Kidney epithelial cell (primary cell): ENCODE results near the gene UBE2D3. TPM values are rescaled to one million over a fixed set of nuclear protein-coding genes. Genes with fewer than 3 reads are reported as not detected.

ENCODE experiments used
- DNase-seq: peaks from one replicate; pipeline ENCODE4 v3.0.0-alpha.2; 2010; ENCODE audit warnings: low read depth
- H3K27me3 ChIP-seq: 2 replicates; pipeline ENCODE4 v1.6.0; 2011; ENCODE audit warnings: low read length; ENCODE audit not compliant: control insufficient read depth, insufficient read depth
- H3K36me3 ChIP-seq: 2 replicates; pipeline ENCODE4 v1.5.1; 2011; ENCODE audit warnings: low read length; ENCODE audit not compliant: control insufficient read depth, insufficient read depth
- H3K4me3 ChIP-seq: 2 replicates; pipeline ENCODE4 v1.5.1; 2011; ENCODE audit warnings: low read depth, mild to moderate bottlenecking, control low read depth, low read length
- total RNA-seq: library from RNA; depleted of rRNA; stranded (reverse); fragments of >200 nt; gene quantifications from 2 replicates; pipeline ENCODE4 v1.2.3, GENCODE V29; 2015
- TF ChIP-seq, protein P1 (sequence below): IDR thresholded peaks from 2 replicates; pipeline ENCODE4 v1.5.1; 2011; ENCODE audit warnings: mild to moderate bottlenecking, moderate library complexity, low read length, control low read depth, inconsistent platforms; ENCODE audit not compliant: insufficient read depth, poor library complexity, severe bottlenecking

The UBE2D3 gene
- total RNA-seq: 371 and 376 TPM in 2 replicates

DNA sequence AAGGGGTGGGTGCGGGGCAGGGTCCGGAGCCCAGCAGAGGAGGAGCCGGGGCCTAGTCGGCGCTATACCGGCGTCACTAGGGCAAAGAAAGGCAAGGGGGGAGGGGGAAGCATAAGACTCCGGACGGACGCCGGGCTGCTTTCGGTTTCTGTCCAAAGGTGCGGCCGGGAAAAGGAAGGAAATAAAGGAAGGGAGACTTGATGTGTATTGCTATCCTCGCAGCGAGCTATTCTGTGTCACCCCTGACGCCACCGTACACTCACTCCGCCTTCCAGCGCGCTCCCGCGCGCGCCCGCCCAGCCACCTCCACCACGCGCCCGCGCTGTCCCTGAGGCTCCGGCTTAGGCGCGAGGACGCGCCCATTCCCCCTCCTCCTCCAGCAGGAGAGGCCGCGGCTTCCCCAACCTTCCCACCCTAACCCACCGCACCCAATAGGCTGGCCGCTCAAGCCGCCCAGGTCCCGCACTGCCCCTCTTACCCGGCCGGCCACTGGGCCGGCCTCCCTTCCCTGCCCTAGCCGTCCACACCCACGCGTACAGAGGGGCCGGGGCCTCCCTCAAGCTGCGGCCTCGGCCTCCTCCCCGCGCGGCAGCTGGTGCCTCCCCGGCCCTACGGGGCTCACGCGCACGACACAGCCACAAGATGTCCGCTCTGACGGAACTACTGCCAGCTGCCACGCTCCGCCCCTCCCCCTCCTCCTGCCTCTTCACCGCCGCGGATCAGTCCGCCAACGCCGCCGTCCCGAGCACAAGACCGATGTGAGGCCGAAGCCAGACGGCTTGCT is at the start of gene UBE2D3:
UBE2D3 (minus strand) TSS at position 662 of the 784 bp plus-strand sequence. CDS start 1,043 bp downstream, outside the sequence.
- peak; percentile 57 for DNase-seq

DNA sequence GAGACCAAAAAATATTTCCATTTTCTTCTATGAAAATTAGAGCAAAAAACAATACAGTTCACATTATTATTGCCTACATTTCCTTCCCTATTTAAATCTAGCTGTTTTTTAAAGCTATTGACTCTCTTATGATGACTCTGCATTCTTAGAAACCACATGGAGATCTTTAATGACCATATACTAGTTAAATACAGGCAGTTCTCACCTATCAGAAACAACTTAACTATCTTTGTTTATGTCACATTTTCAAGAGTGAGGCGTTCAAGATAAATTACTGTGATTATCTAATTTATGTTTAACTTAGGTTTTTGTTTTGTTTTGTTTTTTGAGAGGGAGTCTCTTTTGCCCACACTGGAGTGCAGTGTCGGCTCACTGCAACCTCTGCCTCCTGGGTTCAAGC is 44.4 kb upstream of the UBE2D3 start:
- Histone ChIP-seq H3K36me3 (no peaks in the 10 kb centered on the region), H3K27me3 (no peaks in the 10 kb centered on the region), H3K4me3 (no peak overlapping the region)
- DNase-seq: no peak
- TF ChIP-seq, protein P1, sequence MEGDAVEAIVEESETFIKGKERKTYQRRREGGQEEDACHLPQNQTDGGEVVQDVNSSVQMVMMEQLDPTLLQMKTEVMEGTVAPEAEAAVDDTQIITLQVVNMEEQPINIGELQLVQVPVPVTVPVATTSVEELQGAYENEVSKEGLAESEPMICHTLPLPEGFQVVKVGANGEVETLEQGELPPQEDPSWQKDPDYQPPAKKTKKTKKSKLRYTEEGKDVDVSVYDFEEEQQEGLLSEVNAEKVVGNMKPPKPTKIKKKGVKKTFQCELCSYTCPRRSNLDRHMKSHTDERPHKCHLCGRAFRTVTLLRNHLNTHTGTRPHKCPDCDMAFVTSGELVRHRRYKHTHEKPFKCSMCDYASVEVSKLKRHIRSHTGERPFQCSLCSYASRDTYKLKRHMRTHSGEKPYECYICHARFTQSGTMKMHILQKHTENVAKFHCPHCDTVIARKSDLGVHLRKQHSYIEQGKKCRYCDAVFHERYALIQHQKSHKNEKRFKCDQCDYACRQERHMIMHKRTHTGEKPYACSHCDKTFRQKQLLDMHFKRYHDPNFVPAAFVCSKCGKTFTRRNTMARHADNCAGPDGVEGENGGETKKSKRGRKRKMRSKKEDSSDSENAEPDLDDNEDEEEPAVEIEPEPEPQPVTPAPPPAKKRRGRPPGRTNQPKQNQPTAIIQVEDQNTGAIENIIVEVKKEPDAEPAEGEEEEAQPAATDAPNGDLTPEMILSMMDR: no peak

More for the DNA sequence above, at the start of gene UBE2D3:
- TF ChIP-seq, protein P1: no peak
- Histone ChIP-seq H3K27me3 (no peaks in the 10 kb centered on the region), H3K36me3 (no peaks in the 10 kb centered on the region), H3K4me3 (peak within 1 kb of the TSS; percentile 84)

DNA sequence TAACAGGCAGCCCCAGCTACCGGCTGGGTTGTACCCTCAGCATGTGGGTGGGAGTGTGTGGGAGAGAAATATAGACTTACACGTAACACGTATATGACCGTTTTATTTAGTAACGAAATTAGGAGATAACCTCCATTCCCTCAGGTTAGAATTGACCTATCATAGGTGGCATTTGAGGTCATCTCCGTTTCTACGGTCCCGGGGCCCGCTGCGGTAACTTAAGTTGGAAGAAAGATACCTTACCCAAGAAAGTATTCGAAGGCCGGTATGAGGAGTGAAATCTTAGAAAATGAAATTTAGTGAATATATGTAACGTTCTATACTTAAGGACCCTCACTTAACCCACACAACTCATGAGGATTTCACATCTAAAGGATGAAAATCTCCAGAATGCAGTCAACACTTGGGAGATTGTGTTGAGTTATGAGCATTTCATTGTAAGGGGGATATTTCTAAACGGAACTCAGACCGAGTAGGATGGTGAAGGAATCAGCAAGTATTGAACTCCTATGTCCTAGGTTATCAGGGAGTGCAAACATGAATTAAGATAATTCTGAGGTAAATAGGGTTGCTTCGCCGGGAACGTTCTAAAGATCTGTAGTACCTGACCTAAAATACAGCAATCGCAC is 42.3 kb upstream of the UBE2D3 start:
- Histone ChIP-seq H3K27me3 (no peaks in the 10 kb centered on the region), H3K4me3 (peak overlapping the region; percentile 87), H3K36me3 (no peaks in the 10 kb centered on the region)
- DNase-seq: no peak
- TF ChIP-seq, protein P1: no peak

DNA sequence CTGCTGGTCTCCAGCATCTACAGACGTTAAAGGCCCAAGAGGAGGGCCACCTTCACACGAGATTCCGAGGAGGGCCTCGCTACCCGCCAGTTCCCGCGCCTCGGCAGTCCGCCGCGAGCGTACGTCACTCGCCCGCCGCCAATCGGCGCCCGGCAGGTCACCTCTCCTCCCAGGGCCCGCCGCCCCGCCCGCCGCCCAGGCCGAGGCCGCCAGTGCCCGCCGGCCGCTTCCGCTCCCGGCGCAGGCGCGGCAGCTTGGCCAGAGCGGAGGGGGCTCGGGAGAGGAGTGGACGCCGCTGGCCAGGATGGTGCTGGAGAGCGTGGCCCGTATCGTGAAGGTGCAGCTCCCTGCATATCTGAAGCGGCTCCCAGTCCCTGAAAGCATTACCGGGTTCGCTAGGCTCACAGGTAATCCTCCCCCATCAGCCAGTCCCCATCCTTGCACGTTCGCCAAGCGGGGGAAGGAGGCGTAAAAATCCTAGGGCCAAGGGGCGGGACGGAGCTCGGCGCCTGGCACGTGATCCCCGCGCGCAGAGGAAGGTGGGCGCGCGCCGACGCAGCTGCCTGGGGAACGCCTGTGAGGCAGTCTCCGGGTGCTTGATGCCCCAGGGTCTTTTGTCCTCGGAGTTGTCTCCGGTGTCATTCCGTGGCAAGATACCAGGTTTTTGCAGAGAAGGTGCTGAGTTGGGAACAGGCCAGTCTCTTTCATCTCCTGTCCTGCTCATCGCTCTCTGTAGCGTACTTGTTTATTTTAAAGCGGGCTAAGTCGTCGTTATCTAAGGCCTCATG is 41.6 kb upstream of the UBE2D3 start, which contains the start of gene CISD2:
CISD2 (plus strand) TSS at position 212 of the 788 bp plus-strand sequence; CDS start at position 305, 93 bp downstream.
- peak; percentile 49 for DNase-seq
- H3K36me3 ChIP-seq: no peaks in the 10 kb centered on the region

DNA sequence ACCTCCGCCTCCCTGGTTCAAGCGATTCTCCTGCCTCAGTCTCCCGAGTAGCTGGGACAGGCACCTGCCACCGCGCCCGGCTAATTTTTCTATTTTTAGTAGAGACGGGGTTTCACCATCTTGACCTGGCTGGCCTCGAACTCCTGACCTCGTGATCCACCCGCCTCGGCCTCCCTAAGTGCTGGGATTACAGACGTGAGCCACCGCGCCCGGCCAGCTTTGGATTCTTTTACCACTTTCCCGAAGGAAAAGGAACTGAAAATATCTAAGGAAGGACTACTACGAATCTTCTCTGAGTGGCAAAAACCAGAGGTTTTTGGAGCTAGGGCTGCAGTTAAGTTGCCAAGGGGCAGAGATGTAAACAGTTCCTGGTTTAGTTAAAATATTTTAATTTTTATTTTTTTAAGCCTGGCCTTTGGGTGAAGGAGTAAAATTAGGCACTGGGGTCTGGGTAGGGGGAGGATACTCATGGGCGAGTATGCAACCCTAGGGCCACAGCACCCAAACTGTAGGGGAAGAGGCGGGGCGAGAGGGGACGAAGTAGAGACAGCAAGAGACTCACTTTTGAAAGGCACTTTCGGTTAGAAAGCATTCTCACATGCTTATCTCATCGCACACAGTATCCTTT is 40.9 kb upstream of the UBE2D3 start:
- Histone ChIP-seq H3K4me3 (peak overlapping the region; percentile 87), H3K27me3 (no peaks in the 10 kb centered on the region), H3K36me3 (no peaks in the 10 kb centered on the region)
- no peak for DNase-seq
- TF ChIP-seq, protein P1: no peak

More for the DNA sequence above, 41.6 kb upstream of the UBE2D3 start, which contains the start of gene CISD2:
- Histone ChIP-seq H3K27me3 (no peaks in the 10 kb centered on the region), H3K4me3 (peak within 1 kb of the TSS; percentile 87)
- TF ChIP-seq, protein P1: no peak
